GM10266 (cell line): ENCODE results near the gene SCFD2.
"Not testable (repeated sequence)": the region's sequence is repeated elsewhere in the genome, so short reads cannot be mapped to it uniquely, and the experiment has no call there.

Source experiments
- DNase-seq: peaks from one replicate; pipeline ENCODE4 v3.0.0; 2012; ENCODE audit errors: extremely low spot score
- TF ChIP-seq, protein P1 (sequence below): IDR thresholded peaks from 2 replicates; pipeline ENCODE4 v1.5.1; 2012; ENCODE audit warnings: mild to moderate bottlenecking, low read depth; ENCODE audit not compliant: control insufficient read depth, insufficient read depth; ENCODE audit errors: missing control alignments

Gene SCFD2

DNA sequence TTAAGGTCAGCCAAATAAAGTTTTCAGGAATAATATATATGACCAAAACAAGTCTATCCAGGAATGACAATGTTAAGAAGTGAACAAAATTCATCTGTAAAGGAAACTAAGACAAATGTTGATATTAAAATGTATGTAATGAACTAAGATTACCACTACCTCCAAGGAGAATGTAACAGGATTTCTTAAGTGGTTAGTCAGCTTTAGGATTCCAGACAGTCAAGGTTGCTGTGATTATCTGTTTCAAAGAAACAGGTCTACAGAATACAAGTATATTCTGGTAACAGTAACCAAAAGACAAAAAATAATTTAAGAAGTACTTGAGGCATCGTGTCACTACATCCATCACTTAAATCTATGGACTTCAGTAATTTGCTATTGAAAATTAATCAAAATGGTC is 172.8 kb downstream of the SCFD2 start:
- TF ChIP-seq, protein P1, sequence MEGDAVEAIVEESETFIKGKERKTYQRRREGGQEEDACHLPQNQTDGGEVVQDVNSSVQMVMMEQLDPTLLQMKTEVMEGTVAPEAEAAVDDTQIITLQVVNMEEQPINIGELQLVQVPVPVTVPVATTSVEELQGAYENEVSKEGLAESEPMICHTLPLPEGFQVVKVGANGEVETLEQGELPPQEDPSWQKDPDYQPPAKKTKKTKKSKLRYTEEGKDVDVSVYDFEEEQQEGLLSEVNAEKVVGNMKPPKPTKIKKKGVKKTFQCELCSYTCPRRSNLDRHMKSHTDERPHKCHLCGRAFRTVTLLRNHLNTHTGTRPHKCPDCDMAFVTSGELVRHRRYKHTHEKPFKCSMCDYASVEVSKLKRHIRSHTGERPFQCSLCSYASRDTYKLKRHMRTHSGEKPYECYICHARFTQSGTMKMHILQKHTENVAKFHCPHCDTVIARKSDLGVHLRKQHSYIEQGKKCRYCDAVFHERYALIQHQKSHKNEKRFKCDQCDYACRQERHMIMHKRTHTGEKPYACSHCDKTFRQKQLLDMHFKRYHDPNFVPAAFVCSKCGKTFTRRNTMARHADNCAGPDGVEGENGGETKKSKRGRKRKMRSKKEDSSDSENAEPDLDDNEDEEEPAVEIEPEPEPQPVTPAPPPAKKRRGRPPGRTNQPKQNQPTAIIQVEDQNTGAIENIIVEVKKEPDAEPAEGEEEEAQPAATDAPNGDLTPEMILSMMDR: no peak
- DNase-seq: no peak

DNA sequence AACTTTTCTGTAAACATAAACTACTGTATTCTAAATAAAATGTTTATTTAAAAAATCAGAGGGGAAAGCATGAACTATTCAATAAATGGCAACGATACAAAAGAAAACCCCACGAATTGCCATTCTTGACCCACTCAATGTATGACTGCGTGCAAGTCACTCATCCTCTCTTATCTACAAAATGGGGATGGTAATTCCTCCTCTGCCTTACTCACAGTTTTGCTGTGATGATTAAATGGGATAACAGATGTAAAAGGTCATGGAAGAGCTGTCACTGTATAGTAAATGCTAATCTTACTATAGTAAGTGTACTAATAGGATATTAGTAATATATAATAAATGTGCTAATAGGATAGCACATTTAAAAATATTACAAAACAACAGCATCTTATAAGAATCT is 173.4 kb downstream of the SCFD2 start:
- TF ChIP-seq, protein P1: no peak

DNA sequence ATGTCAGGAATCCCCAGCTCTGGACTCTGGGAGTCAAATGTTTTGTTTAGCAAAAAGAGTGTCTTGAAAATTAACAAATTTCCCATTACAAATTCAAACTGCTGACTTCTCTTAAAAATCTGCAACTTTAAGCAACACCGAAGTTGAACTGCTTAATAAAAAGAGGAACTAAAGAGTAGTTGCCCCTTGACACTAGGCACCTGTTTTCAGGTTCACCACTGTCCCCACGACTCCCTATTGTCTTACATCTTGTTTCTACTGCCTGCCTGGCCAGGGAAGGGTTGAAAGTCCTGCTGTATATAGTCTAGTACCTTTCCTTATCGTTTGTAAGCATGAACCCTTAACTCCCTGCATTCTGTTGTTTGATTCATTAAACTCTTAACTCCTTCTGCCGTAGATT is 173.9 kb downstream of the SCFD2 start:
- DNase-seq: no peak
- TF ChIP-seq, protein P1: no peak

More for the DNA sequence above, 173.4 kb downstream of the SCFD2 start:
- no peak for DNase-seq

DNA sequence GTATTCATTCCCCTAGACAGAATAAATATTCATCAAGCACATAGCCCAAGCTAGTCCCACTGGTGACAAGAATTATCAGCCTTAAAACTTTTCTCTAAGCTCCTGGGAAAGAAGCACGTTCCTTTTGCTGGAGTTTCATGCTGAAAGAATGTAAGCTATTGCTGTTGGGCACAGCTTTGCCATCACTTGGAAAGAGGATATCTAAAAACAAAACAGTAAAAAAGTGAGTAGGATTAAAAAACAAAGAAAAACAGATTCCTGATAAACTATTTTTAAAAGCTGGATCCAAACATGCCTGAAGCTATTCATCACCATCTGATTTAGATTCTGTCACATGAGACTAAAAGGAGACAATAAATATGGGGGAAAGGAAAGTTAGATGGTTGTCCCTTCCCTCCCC is 176.8 kb downstream of the SCFD2 start:
- no peak for DNase-seq
- TF ChIP-seq, protein P1: no peak

DNA sequence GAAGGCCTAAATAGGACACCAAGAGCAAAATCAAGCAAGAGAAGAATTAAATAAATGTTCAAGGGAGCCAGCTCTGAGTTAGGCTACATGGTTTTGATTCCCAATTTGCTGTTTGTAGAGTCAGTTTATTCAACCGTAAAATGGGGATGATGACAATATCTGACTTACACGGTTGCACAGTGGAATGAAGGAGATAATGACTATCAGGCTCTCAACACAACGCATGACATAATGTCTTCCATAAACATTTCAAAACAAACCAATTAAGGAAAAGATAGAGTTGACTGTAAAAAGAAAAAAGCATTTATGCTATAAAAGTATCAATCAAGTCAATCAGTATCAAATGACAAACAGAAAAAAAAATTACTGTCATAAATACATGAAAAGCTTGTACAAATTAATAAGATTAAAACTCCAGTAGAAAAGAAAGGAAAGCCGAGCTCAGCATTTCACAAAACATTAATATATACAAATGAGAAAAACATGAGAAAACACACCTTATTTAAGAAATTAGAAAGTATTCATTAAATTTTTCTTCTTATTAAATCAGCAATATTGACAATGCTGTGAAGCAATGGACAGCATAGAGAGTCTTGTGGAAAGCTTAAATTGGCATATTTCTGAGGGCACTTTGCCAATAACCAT is 179.0 kb downstream of the SCFD2 start:
- TF ChIP-seq, protein P1: no peak
- DNase-seq: no peak

DNA sequence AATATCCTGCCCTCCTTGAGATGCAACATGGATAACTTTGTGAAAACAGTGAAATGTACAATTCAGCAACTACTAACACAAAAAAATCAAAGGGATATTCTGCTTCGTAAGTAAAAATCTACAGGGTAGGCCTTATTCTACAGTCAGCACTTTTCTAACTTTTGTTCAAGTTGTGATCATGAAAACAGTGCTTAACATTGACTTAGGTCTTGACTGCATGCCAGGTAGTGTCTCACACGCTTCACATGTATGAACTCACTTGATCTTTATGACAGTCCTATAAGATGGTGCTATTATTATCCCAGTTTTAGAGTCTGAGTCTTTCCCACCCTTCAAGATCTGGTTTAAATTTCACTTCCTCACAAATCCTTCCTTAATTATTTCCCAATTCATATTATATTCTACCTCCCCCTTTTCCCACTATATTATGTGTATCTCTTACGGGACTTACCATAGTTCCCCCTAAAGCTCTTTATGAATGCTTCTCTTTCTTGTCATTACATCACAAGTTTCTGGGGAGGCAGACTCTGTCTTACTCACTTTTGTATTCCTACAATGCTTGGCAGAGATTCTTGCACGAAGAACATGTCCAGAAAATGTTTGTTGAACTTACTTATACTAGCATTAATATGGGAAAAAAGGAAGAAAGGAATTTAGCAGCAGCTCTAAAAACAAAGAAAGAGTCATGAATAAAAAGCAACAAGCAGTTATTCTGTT is 179.8 kb downstream of the SCFD2 start:
- TF ChIP-seq, protein P1: no peak
- DNase-seq: no peak

DNA sequence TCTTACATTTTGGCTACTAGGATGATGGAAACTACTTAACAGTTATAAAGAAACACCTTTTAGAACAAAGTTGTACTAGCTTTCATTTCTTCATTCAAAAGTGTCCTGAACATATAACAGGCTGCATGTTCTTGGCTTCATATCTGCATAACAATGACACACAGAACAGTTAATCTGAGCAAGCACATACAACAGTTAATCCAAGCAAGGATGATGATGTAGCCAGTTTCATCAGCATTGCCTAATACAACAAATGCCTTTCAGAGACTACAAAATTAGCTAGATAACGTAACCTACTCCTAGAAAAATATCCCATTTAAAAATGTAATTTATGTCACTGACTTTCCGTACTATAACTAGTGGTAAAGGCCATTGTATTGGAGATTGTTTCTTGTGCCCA is 182.1 kb downstream of the SCFD2 start:
- DNase-seq: no peak
- TF ChIP-seq, protein P1: no peak

DNA sequence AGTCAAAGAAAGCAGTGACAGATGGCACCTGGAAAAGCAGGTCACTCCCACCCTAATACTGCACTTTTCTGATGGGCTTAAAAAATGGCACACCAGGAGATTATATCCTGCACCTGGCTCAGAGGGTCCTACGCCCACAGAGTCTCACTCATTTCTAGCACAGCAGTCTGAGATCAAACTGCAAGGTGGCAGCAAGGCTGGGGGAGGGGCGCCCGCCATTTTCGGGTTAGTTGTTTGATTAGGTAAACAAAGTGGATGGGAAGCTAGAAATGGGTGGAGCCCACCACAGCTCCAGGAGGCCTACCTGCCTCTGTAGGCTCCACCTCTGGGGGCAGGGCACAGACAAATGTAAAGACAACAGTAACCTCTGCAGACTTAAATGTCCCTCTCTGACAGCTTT is 188.1 kb downstream of the SCFD2 start:
- DNase-seq: not testable (repeated sequence)
